Mesenchymal stem cell (in vitro differentiated cells and primary cell): ENCODE data around the gene ZNF839.

ENCODE experiments used
- DNase-seq: peaks from one replicate; pipeline ENCODE4 v3.0.0-alpha.2; 2013
- H2AFZ ChIP-seq: one replicate; pipeline ENCODE4 v1.6.1; 2013; ENCODE audit warnings: low read depth, mild to moderate bottlenecking, control low read depth, inconsistent platforms, low read length, moderate library complexity
- H2AK5ac ChIP-seq: 2 replicates; pipeline ENCODE4 v1.6.1; 2013; ENCODE audit warnings: low read length, moderate library complexity, mild to moderate bottlenecking, inconsistent platforms; ENCODE audit not compliant: severe bottlenecking
- H2BK120ac ChIP-seq: one replicate; pipeline ENCODE4 v1.6.1; 2013; ENCODE audit warnings: low read depth, mild to moderate bottlenecking, inconsistent platforms, low read length, moderate library complexity
- H2BK12ac ChIP-seq, 2 experiments: one replicate each; pipeline ENCODE4 v1.6.1; 2013; ENCODE audit warnings: inconsistent platforms in 2 of 2, low read length in 2 of 2, mild to moderate bottlenecking in 2 of 2, moderate library complexity in 2 of 2, control low read depth in 1 of 2
- H2BK15ac ChIP-seq: one replicate; pipeline ENCODE4 v1.6.1; 2013; ENCODE audit warnings: mild to moderate bottlenecking, low read depth, inconsistent platforms; ENCODE audit not compliant: poor library complexity, severe bottlenecking
- H2BK5ac ChIP-seq: 2 replicates; pipeline ENCODE4 v1.6.1; 2013; ENCODE audit warnings: low read depth, mild to moderate bottlenecking, low read length, control low read depth, inconsistent platforms; ENCODE audit not compliant: poor library complexity, severe bottlenecking
- H3K14ac ChIP-seq, 2 experiments: one replicate each; pipeline ENCODE4 v1.6.1; 2013; ENCODE audit warnings: inconsistent platforms in 2 of 2, low read length in 2 of 2, control low read depth in 1 of 2, mild to moderate bottlenecking in 1 of 2, moderate library complexity in 1 of 2
- H3K18ac ChIP-seq, 2 experiments: one replicate each; pipeline ENCODE4 v1.6.1; 2013; ENCODE audit warnings: inconsistent platforms in 2 of 2, low read length in 2 of 2, control low read depth in 1 of 2, low read depth in 1 of 2, mild to moderate bottlenecking in 1 of 2
- H3K23ac ChIP-seq, 2 experiments: one replicate each; pipeline ENCODE4 v1.6.1; 2013; ENCODE audit warnings: inconsistent platforms in 2 of 2, low read length in 2 of 2, mild to moderate bottlenecking in 2 of 2, moderate library complexity in 2 of 2, control low read depth in 1 of 2
- H3K27ac ChIP-seq: 2 replicates; pipeline ENCODE4 v1.5.1; 2013; ENCODE audit warnings: mild to moderate bottlenecking, moderate library complexity, low read length, control low read depth, inconsistent platforms; ENCODE audit not compliant: poor library complexity, severe bottlenecking
- H3K27me3 ChIP-seq, 2 experiments: 2 replicates each; pipeline versions ENCODE4 v1.6.1 to v1.7.0; 2013; ENCODE audit warnings: low read length in 2 of 2, mild to moderate bottlenecking in 2 of 2, moderate library complexity in 2 of 2, control low read depth in 1 of 2, inconsistent platforms in 1 of 2; ENCODE audit not compliant: control insufficient read depth in 1 of 2, insufficient read depth in 1 of 2
- H3K36me3 ChIP-seq, 2 experiments: 2 replicates each; pipeline versions ENCODE4 v1.6.1 to v1.7.0; 2013; ENCODE audit warnings: low read length in 2 of 2, control low read depth in 1 of 2, inconsistent platforms in 1 of 2, low read depth in 1 of 2, mild to moderate bottlenecking in 1 of 2; ENCODE audit not compliant: insufficient read depth in 2 of 2, control insufficient read depth in 1 of 2
- H3K4ac ChIP-seq, 2 experiments: one replicate each; pipeline ENCODE4 v1.6.1; 2013; ENCODE audit warnings: inconsistent platforms in 2 of 2, low read length in 2 of 2, mild to moderate bottlenecking in 2 of 2, moderate library complexity in 2 of 2, control low read depth in 1 of 2, low read depth in 1 of 2
- H3K4me1 ChIP-seq: 2 replicates; pipeline ENCODE4 v1.6.1; 2013; ENCODE audit warnings: low read depth, low read length, control low read depth; ENCODE audit not compliant: control insufficient read depth, insufficient read depth
- H3K4me2 ChIP-seq: 2 replicates; pipeline ENCODE4 v1.6.1; 2013; ENCODE audit warnings: low read length, mild to moderate bottlenecking, inconsistent platforms; ENCODE audit not compliant: poor library complexity, severe bottlenecking
- H3K4me3 ChIP-seq, 2 experiments: 2 replicates each; pipeline versions ENCODE4 v1.5.1 to v1.7.0; 2013; ENCODE audit warnings: low read length in 2 of 2, mild to moderate bottlenecking in 2 of 2, control low read depth in 1 of 2, low read depth in 1 of 2; ENCODE audit not compliant: insufficient read depth in 1 of 2
- H3K79me1 ChIP-seq: replicated peaks from 2 replicates; pipeline ENCODE4 v1.6.1; 2013; ENCODE audit warnings: mild to moderate bottlenecking, control low read depth, low read length, inconsistent platforms; ENCODE audit not compliant: poor library complexity, severe bottlenecking
- H3K9ac ChIP-seq: 2 replicates; pipeline ENCODE4 v1.7.0; 2013; ENCODE audit warnings: mild to moderate bottlenecking, low read length, moderate library complexity
- H3K9me3 ChIP-seq: 2 replicates; pipeline ENCODE4 v1.7.0; 2013; ENCODE audit warnings: mild to moderate bottlenecking, low read length; ENCODE audit not compliant: control insufficient read depth
- H4K8ac ChIP-seq: one replicate; pipeline ENCODE4 v1.6.1; 2013; ENCODE audit warnings: inconsistent platforms, mild to moderate bottlenecking, low read length, moderate library complexity
- H4K91ac ChIP-seq: one replicate; pipeline ENCODE4 v1.6.1; 2013; ENCODE audit warnings: mild to moderate bottlenecking, low read length, inconsistent platforms
- WGBS: methylation state at CpG from one replicate; pipeline ENCODE4 v1.1.7; 2013; ENCODE audit warnings: mixed read lengths; 5-methylcytosine and 5-hydroxymethylcytosine counted together

The ZNF839 gene

DNA sequence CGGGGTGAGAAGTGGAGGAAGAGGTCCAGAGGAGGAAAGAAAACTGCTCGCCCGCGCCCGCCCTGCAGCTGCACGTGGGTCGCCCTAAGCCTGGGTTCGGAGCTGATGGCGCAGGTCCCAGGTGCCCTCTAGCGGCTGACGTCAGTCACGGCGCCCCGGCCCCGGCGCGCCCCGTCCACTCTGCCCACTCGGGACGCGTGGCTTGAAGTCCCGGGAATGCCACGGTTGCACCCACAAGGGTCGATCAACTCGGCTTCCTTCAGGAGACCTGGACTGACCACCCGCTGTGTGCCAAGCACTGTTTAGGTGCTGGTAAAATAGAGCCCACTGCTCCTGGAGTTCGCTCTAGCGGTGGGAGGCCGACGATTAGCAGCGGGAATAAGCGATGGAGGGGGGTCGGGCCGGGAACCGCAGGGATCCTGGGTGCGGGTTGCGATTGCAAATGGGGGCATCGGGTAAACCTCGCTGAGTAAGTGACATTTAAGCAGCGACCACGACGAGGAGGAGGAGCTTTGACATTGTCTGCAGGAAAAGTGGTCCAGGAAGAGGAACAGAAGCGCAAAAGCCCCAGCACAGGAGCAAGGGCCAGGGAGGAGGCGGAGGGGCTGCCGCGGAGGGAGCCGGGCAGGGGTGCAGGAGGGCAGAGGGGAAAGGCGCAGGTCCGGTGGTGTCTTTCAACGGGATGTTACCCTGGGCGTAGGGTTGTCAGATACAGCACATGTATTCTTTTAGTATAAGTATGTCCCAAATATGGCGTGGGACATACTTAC is 5.1 kb upstream of the ZNF839 start:
- Histone ChIP-seq H2AK5ac (no peak overlapping the region), H2BK5ac (no peak overlapping the region), H2AFZ (peak overlapping the region; percentile 46), H3K23ac (no peak overlapping the region), H3K4ac (no peak overlapping the region), H3K4me3 (peak overlapping the region; percentile 62 to 70), H4K91ac (no peak overlapping the region), H3K4me2 (peak overlapping the region; percentile 96), H3K79me1 (no peaks in the 10 kb centered on the region), H2BK15ac (peak overlapping the region; percentile 44), H3K36me3 (no peaks in the 10 kb centered on the region), H3K27me3 (no peaks in the 10 kb centered on the region), H3K9me3 (no peaks in the 10 kb centered on the region), H3K4me1 (peaks cover 15% of the 10 kb centered on the region), H2BK120ac (no peak overlapping the region), H4K8ac (peak overlapping the region; percentile 52), H3K18ac (peak overlapping the region in 1 of 2 experiments; percentile 85), H3K27ac (no peak overlapping the region), H2BK12ac (peak overlapping the region in 1 of 2 experiments; percentile 79), H3K9ac (peak overlapping the region; percentile 77), H3K14ac (peak overlapping the region in 1 of 2 experiments; percentile 51)
- DNase-seq = peak; percentile 79
- 6% methylated on average over 49 of the region's 52 CpGs for WGBS

DNA sequence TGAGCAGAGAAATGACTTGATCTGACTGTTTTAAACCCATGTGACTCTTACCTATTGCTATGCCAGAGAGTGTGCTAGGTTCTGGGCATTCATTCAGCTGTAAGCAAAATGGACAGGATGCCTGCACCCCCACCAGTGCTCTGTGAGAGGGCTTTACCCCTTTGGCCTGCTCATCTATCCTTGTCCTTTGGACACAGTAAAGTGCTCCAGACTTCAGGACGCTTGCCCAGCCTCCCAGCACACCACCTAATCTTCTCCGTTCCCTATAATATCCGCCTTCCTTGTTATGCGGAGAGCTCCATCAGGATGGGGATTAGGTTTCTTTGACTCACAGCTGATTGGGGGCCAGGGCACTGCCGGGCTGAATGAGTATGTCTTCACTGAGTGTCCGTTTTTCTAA is 4.4 kb upstream of the ZNF839 start:
- Histone ChIP-seq H2AK5ac (peak overlapping the region; percentile 25), H4K8ac (no peak overlapping the region), H3K4me3 (no peak overlapping the region), H2AFZ (no peak overlapping the region), H2BK5ac (no peak overlapping the region), H3K27ac (no peak overlapping the region), H4K91ac (no peak overlapping the region), H3K18ac (no peak overlapping the region), H3K4me1 (peaks cover 15% of the 10 kb centered on the region), H3K9me3 (no peaks in the 10 kb centered on the region), H3K27me3 (no peaks in the 10 kb centered on the region), H3K36me3 (no peaks in the 10 kb centered on the region), H2BK12ac (no peak overlapping the region), H3K9ac (no peak overlapping the region), H3K79me1 (no peaks in the 10 kb centered on the region), H3K23ac (peak overlapping the region in 1 of 2 experiments; percentile 26), H2BK15ac (no peak overlapping the region), H3K4ac (no peak overlapping the region), H3K14ac (no peak overlapping the region), H3K4me2 (no peak overlapping the region), H2BK120ac (no peak overlapping the region)
- WGBS = 92% methylated on average over 6 of the region's 6 CpGs
- DNase-seq = no peak

DNA sequence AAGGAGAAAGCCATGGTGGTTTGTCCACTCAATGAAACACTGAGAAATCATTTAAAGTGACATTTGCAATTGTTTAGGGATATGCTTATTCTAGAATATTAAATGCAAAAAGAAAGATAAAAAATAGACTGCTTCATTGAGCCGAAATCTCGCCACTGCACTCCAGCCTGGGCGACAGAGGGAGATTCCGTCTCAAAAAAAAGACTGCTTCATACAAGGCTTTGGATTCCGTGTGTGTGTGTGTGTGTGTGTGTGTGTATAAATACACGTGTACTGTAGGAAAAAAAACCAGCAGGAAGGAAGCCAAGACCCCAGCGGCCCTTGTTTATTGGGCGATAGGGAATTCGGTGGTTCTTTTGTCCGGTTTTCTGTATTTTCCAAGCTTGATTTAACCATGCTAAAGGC is 3.2 kb upstream of the ZNF839 start:
- peak overlapping the region; percentile 53 for H3K4me2 ChIP-seq
- H3K4me1 ChIP-seq = peaks cover 18% of the 10 kb centered on the region
- H2AFZ ChIP-seq = peak overlapping the region; percentile 87
- H3K9me3 ChIP-seq = no peaks in the 10 kb centered on the region
- H2BK15ac ChIP-seq = no peak overlapping the region
- peak overlapping the region; percentile 87 for H3K9ac ChIP-seq
- H3K18ac ChIP-seq = no peak overlapping the region
- DNase-seq = peak; percentile 87
- H3K27me3 ChIP-seq = no peaks in the 10 kb centered on the region
- H2BK12ac ChIP-seq = no peak overlapping the region
- H4K8ac ChIP-seq = no peak overlapping the region
- no peak overlapping the region for H3K14ac ChIP-seq
- peak overlapping the region in 1 of 2 experiments; percentile 79 for H3K4me3 ChIP-seq
- H3K27ac ChIP-seq = peak overlapping the region; percentile 90
- H2AK5ac ChIP-seq = no peak overlapping the region
- H3K23ac ChIP-seq = no peak overlapping the region
- peak overlapping the region; percentile 78 for H2BK5ac ChIP-seq
- H3K36me3 ChIP-seq = no peaks in the 10 kb centered on the region
- H3K79me1 ChIP-seq = peaks cover 10% of the 10 kb centered on the region
- H4K91ac ChIP-seq = no peak overlapping the region
- no peak overlapping the region for H2BK120ac ChIP-seq
- WGBS = 24% methylated on average over 10 of the region's 10 CpGs
- H3K4ac ChIP-seq = no peak overlapping the region

DNA sequence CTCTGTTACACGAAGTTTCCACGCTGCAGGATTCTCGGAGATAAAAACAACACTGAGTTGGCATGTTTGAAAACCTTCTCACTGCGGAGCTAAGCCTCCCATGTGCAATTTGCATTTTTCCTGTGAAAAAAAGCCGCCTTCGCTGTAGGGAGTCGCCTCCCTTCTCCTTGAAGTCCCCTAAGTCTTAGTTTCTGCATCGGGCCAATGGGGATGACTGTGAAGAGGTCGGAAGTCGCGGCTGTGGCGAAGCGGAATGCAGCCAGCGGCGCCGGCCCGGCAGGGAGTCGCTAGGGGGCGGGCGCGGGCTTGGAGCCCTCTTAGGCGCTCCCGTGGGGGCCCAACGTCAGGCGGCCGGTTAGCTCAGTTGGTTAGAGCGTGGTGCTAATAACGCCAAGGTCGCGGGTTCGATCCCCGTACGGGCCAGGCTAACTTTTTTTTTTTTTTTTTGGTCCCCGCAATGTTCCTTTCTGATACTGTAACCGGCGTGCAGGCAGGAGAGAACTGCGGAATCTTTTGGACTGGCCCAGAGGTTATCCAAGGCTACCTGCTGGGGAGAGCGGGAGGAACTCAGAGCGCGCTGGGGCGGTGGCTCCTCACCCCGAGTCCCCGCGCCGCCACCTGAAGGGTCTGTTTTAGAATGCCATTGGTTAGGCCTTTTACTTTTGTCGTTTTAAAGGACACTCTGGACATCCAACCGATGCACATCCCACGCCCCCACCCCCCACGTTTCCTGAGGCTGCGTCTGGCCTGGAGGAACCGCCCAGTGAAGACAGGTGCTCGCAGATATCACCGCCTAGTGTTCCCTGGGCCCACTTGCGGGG is 2.6 kb upstream of the ZNF839 start:
- H2BK120ac ChIP-seq = no peak overlapping the region
- H3K14ac ChIP-seq = no peak overlapping the region
- H3K79me1 ChIP-seq = peaks cover 10% of the 10 kb centered on the region
- no peaks in the 10 kb centered on the region for H3K27me3 ChIP-seq
- H2AFZ ChIP-seq = peak overlapping the region; percentile 60
- H3K4ac ChIP-seq = no peak overlapping the region
- under 1% methylated on average over 53 of the region's 54 CpGs for WGBS
- no peak overlapping the region for H2AK5ac ChIP-seq
- H2BK15ac ChIP-seq = no peak overlapping the region
- H3K27ac ChIP-seq = peak overlapping the region; percentile 90
- H3K23ac ChIP-seq = no peak overlapping the region
- no peaks in the 10 kb centered on the region for H3K36me3 ChIP-seq
- H3K9ac ChIP-seq = peak overlapping the region; percentile 87
- no peak overlapping the region for H4K91ac ChIP-seq
- H3K18ac ChIP-seq = peak overlapping the region in 1 of 2 experiments; percentile 70
- H4K8ac ChIP-seq = peak overlapping the region; percentile 70
- H3K4me2 ChIP-seq = peak overlapping the region; percentile 92
- peak; percentile 95 for DNase-seq
- H2BK5ac ChIP-seq = peak overlapping the region; percentile 78
- H3K9me3 ChIP-seq = no peaks in the 10 kb centered on the region
- peaks cover 18% of the 10 kb centered on the region for H3K4me1 ChIP-seq
- peak overlapping the region in 1 of 2 experiments; percentile 67 for H2BK12ac ChIP-seq
- peak overlapping the region; percentile 61 to 81 for H3K4me3 ChIP-seq
